GM19324 (cell line): Measurements from ENCODE around the gene ANXA4.
"Not testable (repeated sequence)": the region's sequence is repeated elsewhere in the genome, so short reads cannot be mapped to it uniquely, and the experiment has no call there.

Source experiments
- ATAC-seq: cut with Tn5 transposase; IDR thresholded peaks from one replicate; pipeline ENCODE4 v1.9.1; 2021; ENCODE audit warnings: mild to moderate bottlenecking, moderate library complexity; ENCODE audit not compliant: unreplicated experiment, low FRiP score

Gene ANXA4

DNA sequence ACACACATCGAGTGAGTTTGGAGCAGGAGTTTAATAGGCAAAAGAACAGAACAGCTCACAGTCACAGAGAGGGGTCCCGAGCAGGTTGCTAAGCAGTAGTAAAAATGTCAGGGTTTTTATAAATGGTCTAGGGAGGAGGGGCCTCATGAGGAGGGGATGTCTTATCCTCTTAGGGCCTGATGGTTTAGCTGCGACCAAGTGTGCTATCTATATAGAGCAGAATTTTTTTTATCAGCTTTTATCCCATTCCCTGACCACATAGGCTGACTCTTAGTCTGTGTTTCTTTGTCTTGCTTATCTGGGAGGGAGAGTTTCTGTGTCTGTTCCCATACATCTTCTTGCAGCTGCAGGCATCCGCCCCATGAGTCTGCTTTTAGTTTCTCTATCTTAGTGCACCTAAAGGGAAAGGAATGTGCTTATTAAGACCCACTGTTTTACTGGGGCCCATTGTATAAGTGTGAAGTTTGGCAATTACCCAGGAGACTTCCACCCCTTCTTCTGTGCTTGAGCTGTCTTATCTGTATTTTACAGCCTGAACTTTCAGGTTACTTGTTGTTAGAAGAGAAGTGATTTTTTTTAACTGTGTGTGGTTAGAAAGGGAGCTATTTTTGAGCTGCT is 57.1 kb downstream of the ANXA4 start:
- peak; percentile 44 for ATAC-seq

DNA sequence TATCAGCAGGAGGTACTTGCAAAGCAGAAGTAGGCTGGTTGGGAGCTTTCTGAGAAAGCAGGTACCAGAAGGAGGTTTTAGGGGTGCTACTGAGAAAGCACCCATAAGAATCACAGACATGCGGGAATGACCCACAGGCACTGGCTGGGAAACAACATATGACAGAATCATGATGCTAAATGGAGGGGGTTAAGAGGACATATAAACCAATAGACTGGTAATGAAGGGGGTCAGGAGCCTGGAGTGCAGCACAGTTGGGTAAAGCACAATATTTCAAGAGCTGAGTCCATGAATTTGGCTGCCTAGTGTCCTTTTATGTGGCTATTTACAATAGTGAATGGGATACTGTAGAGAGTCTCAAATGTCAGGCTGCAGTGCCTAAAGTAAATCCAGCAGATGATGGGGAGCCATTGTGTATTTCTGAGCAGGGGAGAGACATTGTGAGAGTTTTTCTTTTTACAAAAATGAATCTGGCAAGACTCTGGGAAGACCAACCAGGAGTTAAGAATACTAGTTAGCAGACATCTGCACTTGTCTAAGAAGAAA is 59.9 kb downstream of the ANXA4 start:
- no peak for ATAC-seq

DNA sequence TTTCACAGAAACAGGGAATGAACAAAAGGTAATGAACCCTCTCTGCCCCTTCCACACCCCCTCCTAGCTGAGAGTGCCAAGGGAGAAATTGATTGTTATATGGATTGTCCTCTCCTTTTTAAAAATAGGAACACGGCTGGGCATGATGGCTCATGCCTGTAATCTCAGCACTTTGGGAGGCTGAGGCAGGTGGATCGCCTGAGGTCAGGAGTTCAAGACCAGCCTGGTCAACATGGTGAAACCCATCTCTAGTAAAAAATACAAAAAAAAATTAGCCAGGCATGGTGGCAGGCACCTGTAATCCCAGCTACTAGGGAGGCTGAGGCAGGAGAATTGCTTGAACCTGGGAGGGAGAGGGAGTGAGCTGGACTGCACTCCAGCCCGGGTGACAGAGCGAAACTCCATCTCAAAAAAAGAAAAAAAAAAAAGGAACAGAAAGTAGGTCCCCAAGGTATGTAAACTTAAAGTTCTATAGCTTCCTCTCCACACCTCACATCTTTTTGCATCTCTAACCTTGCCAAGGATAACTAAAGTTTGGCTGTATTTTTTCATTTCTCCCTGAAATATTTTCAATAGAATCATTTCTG is 60.9 kb downstream of the ANXA4 start:
- peak; percentile 38 for ATAC-seq

DNA sequence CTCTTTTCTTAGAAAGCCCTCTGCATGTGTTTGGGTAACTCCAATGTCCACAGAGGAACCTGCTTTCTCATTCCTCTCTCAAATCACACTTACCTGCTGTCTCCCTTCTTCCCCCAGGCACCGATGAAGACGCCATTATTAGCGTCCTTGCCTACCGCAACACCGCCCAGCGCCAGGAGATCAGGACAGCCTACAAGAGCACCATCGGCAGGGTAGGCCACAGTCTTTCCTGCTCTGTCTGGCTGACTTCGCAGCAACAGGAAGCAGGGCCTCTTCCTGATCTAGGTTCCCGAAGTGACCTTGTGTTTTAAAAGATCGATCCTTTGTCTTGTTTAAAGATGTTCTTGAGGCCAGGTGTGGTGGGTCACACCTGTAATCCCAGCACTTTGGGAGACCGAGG is 62.5 kb downstream of the ANXA4 start:
- ATAC-seq = no peak

DNA sequence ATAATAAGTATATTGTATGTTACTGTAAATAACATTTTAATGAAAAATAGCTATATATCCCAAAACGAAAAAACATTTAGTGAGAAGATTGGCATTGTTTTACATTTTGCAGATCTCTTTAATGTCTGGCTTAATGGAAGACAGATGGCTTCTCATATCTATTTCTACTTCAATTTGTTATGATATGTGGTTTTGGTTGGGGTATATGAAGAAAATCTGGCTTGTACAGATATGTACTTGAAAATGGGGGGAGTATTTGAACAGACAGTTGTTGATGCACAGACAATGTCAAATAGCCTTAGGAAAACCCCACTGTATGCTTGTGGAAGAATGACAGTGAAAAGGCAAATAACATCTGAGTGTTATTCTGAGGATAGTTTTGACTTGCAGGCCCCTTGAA is 64.0 kb downstream of the ANXA4 start:
- ATAC-seq = no peak

DNA sequence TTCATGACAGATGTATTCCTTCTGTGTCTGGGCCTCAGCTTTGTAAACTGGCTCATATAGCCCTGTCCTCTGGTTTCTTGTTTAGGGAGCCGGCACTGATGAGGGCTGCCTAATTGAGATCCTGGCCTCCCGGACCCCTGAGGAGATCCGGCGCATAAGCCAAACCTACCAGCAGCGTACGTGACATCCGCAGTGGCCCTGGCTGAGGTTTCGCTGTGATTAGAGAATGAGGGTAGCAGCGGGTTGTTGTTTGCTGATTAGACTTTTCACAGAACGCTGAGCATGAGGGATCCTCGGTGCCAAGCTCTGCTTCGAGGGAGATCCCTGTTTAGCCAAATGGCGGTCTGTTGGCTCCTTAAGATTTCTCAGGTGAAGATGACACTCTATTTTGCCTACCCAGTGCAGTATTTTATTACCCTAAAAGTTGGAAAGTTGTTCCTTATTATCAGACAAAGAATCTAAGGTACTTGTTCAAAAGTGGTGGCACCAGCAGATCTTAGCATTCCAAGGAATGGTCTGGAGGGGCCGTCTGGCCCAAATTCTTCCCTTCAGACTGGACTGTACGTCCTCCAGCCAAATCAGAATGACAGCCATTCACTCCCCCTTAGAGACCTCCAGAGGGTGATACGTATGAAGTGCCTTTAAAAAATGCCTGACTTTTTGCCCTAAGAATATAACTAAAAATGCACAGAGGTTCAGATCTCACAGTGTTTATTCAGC is 66.0 kb downstream of the ANXA4 start:
- no peak for ATAC-seq

DNA sequence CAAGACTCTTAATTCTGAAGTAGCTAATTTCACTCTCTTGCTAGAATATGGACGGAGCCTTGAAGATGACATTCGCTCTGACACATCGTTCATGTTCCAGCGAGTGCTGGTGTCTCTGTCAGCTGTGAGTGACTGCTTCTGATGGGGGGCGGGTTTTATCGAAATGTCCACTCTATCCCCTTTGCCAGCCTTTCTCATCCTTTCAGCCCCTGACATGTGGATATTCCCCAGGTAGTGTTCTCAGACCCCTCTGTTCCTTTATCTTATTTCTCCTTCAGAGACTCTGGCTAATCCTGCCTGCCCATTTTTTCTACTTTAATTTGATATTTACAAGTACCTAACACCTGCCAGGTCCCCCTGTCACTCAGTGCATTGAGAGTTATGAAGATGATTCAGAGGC is 68.6 kb downstream of the ANXA4 start:
- no peak for ATAC-seq

DNA sequence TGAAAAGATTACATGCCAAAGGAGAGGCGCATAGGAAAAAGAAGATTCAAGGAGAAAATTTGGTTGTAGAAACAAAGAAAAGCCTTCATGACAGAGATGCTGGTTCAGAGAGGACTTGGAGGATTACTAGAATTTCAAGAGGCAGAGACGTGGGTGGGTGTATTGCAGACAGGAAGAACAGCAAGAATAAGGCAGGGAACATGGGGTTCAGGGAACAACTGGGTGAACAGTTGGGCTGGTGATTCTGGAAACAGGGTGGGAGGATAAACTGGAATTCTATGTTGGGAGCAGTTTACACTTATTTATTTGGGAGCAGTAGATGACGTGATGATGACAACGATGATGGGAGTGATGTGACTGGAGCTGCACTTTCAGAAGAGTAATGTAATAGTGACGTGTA is 69.1 kb downstream of the ANXA4 start:
- no peak for ATAC-seq

DNA sequence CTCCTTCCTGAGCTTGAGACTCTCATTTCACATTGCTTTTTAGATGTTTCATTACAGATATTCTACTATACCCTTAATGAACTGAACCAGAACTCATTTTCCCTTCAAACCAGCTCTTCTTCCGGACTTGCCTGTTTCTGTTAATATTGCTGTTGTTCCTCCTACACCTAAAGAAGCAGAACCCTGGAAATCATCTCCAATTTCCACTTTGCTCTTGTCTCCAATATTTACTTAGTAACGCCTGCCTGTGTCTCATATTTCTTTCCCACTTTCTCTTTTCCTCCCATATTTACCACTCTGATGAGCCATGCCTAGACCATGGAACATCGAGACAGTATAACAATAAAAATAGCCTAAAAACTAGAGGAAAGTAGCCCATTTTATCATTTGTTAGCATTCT is 69.7 kb downstream of the ANXA4 start:
- ATAC-seq = no peak

DNA sequence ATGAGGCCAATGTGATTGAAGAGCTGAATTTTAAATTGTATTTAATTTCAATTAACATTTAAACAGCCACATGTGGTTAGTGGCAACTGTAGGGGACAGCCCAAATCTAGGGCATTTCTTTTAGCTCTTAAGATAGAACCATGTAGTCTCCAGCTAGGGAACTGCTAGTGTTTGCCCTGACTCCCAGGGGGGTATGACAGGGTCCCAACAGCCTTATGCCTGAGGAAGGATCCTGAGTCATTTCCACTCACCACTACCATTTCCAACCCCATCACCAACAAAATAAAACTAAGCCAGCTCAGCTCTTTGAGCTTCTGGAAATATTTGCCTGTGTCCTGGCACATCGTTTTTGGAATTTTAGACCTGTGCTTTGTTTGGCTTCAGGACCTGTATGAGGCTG is 73.8 kb downstream of the ANXA4 start:
- no peak for ATAC-seq

DNA sequence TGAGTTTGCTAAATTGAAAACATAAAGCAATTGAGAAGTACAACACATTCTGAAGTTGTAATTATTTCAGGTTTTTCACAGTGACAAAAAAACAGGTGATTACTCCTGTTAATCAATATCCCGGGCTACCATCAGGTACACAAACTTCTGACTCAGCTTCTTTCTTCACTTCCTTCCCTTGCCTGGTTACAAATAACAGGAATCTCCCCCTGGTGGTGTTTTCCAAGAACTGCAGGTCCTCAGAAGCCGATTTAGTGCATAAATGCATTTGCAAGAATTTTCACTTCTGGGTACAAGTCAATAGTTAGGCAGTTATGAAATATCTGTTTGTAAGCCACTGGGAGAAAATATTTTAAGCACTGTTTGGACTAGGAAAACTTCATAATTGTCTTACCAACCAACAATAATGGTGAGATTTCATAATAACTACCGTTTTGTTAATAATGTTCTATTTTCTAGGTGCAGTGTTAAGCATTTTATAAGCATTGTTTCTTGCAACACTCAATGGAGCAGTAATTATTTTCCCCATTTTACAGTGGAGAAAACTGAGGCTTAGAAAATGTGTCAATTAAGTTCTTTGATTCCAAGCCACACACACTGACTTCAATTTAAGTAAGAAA is 75.1 kb downstream of the ANXA4 start:
- ATAC-seq = no peak

DNA sequence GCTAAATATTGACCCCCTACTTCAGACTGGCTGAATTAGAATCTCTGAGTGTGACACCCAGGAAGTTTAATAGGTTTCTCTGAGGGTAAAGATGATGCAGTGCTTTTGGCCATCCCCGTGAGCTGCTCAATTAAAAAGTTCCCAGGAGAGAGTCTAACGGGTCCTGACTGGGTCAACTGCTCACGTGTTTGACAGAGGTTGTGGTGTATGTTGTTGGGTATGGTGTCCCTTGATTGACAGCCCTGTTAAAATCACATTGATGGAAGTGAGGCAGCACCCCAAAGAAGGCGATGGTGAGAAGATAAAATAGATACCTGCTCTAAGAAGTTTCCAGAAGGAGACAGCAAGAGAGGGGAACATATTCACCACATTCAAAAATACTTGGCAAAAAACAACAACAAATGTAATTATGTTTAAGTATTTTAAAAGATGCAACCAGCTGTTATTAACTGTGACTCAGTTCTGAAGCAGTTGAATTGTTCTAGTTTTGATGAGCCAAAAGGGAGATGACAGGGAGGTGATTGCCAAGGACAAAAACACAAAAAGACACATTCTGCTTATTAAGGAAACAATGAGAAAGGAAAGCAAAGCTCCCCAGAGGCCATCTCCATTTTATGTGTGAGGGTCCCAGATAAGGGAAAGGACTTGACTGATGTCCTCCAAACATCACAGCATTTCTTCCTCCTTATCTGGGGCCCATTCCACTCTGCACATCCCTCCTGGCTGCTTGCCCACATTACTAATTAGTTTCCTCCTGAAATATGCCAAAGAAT is 76.0 kb downstream of the ANXA4 start:
- ATAC-seq = no peak

DNA sequence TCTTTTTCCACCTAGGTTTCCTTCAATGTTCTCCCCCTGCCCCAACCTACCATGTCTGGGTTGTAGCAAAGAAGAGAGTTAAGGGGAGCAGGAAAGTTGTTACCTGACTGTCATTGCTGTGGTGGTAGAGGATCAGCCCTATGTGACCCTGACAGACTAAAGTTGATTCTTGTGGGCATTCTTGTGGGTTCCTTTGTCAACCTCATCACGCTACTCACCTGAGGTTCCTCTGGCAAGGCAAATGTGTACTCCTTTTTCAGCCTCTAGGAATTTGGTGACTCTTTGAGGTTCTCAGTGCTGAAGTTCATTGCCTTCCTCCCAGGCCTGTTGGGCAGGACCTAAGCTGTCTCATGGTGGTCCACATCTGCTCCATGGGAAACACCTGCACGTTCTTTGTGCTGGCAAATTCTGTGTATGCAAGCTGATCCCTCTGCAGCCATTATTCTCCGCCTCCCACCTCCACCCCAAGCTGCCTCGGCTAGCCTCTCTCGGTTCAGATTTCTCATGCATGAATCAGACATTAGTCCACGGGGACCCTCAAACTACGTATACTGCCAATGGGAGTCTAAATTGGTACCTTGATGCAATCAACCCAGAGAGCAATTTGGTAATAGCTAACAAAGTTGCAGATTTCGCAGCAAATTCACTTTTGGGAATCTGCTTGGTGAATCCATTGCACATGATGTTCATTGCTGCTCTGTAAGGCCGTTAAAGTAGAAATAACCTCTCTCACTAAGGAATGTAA is 86.0 kb downstream of the ANXA4 start:
- ATAC-seq = no peak

DNA sequence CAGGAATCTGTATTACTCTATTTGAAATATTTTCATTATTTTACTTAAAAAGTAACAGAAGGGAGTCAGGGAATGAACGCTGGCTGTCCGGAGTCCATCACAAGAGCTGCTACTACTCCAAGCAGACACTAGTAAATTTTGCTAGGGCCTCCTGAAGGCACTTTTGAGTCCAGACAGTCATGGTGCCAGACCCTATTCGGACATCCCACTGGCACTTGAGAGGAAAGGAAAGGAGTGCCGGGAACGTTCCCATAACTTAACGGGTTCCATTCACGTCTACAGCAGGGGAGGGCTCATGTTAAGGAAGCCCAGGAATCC is 87.0 kb downstream of the ANXA4 start:
- no peak for ATAC-seq

DNA sequence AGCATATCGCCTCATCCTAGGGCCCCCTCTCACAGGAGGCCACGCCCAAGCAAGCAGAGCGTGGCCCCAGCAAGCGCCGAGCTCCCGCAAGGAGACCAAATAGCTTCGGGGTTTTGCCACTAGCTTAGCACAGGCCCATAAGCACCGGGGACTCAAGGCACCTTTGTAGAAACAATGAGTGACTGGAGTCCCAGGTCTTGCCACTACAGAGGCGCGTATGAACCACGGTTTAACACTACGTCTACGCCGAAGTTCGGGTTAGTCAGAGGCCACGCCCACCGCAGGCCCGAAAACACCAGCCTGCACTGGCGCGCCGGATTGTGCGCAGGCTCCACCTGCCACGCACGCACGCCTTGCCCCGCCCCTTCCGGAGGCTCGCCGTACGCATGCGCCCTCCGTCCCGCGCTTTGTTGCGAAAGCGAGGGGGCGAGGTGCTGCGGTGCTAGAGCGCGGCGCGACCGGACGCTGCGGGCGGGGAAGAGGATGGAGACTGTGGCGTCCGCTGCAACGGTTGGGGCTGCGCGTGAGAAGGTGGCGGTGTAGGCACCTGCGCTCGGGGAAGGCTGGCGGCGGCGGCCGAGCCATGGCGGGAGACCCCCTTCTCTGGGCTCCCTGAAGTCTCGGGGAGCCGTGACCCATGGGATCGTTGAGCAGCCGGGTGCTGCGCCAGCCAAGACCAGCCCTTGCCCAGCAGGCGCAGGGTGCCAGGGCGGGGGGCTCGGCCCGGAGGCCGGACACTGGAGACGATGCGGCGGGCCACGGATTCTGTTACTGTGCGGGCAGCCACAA is 87.5 kb downstream of the ANXA4 start, which contains the start of gene GMCL1:
Gene GMCL1, plus strand, starts transcription at position 405 of the 789 bp plus-strand sequence. Its CDS starts 233 bp downstream, at position 638.
- ATAC-seq = peak; percentile 94

DNA sequence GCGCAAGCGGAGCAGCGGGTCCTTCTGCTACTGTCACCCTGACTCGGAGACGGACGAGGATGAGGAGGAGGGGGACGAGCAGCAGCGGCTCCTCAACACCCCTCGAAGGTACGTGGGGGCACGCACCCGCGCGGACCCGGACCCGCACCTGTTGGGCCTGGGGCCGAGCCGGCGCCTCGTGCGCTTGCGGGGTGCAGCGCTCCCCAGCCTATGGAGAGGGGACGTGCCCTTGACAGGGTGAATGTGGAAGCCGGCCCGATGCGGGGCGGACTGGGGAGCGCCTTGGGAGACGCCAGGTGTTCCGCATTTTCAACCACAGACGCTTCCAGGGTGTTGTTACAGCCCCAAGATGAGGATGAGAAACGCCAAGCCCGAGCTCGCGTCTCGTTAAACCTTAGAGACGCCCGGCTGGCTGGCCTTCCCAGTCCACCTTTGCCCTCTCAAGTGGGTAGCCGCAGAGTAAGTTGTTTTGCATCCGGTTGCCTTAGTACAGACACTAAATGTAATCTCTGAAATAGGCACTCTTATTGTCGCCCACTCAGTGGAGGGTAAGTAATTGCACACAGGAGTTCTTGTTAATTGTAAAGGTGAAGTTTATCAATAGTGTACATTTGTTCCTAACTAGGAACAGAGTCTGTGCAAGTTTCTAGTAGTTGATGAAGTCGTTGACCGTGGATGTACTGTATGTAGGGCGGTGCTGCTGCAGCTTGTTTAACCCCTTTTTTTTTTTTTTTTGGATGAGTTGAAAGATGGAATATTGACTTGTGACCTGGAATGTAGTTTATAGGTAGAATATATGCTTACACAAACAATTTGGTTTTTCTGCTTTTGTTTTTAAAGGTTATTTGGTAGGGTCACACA is 88.3 kb downstream of the ANXA4 start:
- ATAC-seq = peak; percentile 21

DNA sequence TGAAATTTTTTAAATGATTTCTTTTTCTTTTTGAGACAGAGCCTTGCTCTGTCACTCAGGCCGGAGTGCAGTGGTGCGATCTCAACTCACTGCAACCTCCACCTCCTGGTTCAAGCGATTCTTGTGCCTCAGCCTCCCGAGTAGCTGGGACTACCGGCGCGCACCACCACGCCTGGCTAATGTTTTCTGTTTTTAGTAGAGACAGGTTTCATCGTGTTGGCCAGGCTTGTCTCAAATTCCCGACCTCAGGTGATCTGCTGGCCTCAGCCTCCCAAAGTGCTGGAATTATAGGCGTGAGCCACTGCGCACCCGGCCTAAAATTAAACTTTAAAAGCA is 88.9 kb downstream of the ANXA4 start:
- not testable (repeated sequence) for ATAC-seq

DNA sequence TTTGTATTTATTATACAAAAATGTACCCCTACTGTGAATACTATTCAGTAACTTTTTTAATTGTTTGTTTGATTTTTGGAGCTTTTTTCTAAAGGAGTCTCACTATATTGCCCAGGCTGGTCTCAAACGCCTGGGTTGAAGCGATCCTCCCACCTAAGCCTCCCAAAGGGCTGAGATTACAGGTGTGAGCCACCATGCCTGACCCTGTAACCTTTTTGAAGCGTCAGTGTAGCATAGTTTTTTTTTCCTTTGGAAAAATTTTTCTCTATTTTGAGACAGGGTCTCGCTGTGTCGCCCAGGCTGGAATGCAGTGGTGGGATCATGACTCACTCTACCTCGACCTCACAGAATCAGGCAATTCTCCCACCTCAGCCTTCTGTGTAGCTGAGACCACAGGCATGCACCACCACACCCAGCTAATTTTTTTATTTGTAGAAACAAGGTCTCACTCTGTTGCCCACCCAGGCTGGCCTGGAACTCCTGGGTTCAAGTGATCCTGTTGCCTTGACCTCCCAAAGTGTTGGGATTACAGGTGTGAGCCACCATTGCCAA is 89.5 kb downstream of the ANXA4 start:
- ATAC-seq = no peak
